Liver (tissue), 3 donors: Measurements from ENCODE around the gene LCA5.

Experiments used
- ATF3 ChIP-seq: IDR thresholded peaks from 2 replicates; pipeline ENCODE4 v1.6.1; 2016; ENCODE audit warnings: antibody characterized with exemption
- CTCF ChIP-seq: fragments of 150-350 bp; IDR thresholded peaks from 2 replicates; pipeline ENCODE4 v1.5.1; 2017; ENCODE audit warnings: improper control_type of control experiment, low read depth, low read length; ENCODE audit not compliant: missing input control
- EGR1 ChIP-seq, 2 donors: IDR thresholded peaks; 2 replicates each; pipeline ENCODE4 v1.6.1; 2016 to 2018; ENCODE audit warnings: antibody characterized with exemption in 2 of 2, low read depth in 2 of 2
- FOXA1 ChIP-seq: IDR thresholded peaks from 2 replicates; pipeline ENCODE4 v1.6.1; 2016; ENCODE audit warnings: antibody characterized with exemption
- FOXA2 ChIP-seq: IDR thresholded peaks from 2 replicates; pipeline ENCODE4 v1.6.1; 2016; ENCODE audit warnings: antibody characterized with exemption
- GABPA ChIP-seq, 2 donors: IDR thresholded peaks in 1 of 2; conservative IDR thresholded peaks in 1 of 2; 2 replicates each; pipeline ENCODE4 v1.6.1; 2016; ENCODE audit warnings: antibody characterized with exemption in 2 of 2, mild to moderate bottlenecking in 1 of 2, moderate library complexity in 1 of 2
- MAX ChIP-seq: IDR thresholded peaks from 2 replicates; pipeline ENCODE4 v1.6.1; 2016; ENCODE audit warnings: antibody characterized with exemption
- RAD21 ChIP-seq, 2 donors: IDR thresholded peaks; 2 replicates each; pipeline ENCODE4 v1.6.1; 2016; ENCODE audit warnings: antibody characterized with exemption in 2 of 2, mild to moderate bottlenecking in 2 of 2
- REST ChIP-seq: IDR thresholded peaks from 2 replicates; pipeline ENCODE4 v1.6.1; 2016; ENCODE audit warnings: antibody characterized with exemption, mild to moderate bottlenecking
- SP1 ChIP-seq: IDR thresholded peaks from 2 replicates; pipeline ENCODE4 v1.6.1; 2018; ENCODE audit warnings: antibody characterized with exemption, mild to moderate bottlenecking
- YY1 ChIP-seq: IDR thresholded peaks from 2 replicates; pipeline ENCODE4 v1.6.1; 2016; ENCODE audit warnings: antibody characterized with exemption, mild to moderate bottlenecking
- ZBTB33 ChIP-seq: IDR thresholded peaks from 2 replicates; pipeline ENCODE4 v1.6.1; 2016; ENCODE audit warnings: antibody characterized with exemption
- donor health status: healthy.
- donor health status: healthy.

- TF ChIP-seq RAD21 (IDR thresholded peaks at IDR 0.05) (no peak), CTCF (no peak), ZBTB33 (no peak), MAX (no peak), SP1 (no peak), GABPA (IDR thresholded peaks at IDR 0.05 in 1 of 2, conservative IDR thresholded peaks at IDR 0.05 in 1 of 2) (no peak), REST (no peak), EGR1 (IDR thresholded peaks at IDR 0.05; ENCODE audit: low read depth in 2 of 2) (no peak), FOXA2 (no peak), ATF3 (no peak), YY1 (no peak), FOXA1 (no peak)
Observed at GRCh38 chr6:79495246-79495645, 42.0 kb downstream of the LCA5 start.
